Neural crest cell (in vitro differentiated cells): ENCODE data around the gene CCDC74B. TPM values are rescaled to one million over a fixed set of nuclear protein-coding genes. Genes with fewer than 3 reads are reported as not detected.
"Not testable (repeated sequence)": the region's sequence is repeated elsewhere in the genome, so short reads cannot be mapped to it uniquely, and the experiment has no call there.

Experiments
- DNase-seq: peaks from one replicate; pipeline ENCODE4 v3.0.0; 2021; ENCODE audit warnings: low read depth, mixed read lengths, low spot score
- H3K27ac Mint-ChIP-seq: one replicate; pipeline ENCODE4 v1.8.0; 2021; ENCODE audit warnings: mild to moderate bottlenecking, mixed read lengths; ENCODE audit not compliant: unreplicated experiment
- H3K27me3 Mint-ChIP-seq: 2 replicates; pipeline ENCODE4 v1.8.0; 2021; ENCODE audit warnings: low read depth, mild to moderate bottlenecking, mixed read lengths
- H3K36me3 Mint-ChIP-seq: 2 replicates; pipeline ENCODE4 v1.8.0; 2021; ENCODE audit warnings: low read depth, mild to moderate bottlenecking, mixed read lengths
- H3K4me1 Mint-ChIP-seq: 2 replicates; pipeline ENCODE4 v1.8.0; 2021; ENCODE audit warnings: mixed read lengths
- H3K4me3 Mint-ChIP-seq: one replicate; pipeline ENCODE4 v1.8.0; 2021; ENCODE audit warnings: mild to moderate bottlenecking, mixed read lengths
- H3K9me3 Mint-ChIP-seq: 2 replicates; pipeline ENCODE4 v1.8.0; 2021; ENCODE audit warnings: mixed read lengths
- CTCF ChIP-seq: fragments of 200-600 bp; sonication (generic); conservative IDR thresholded peaks from 2 replicates; pipeline ENCODE4 v1.5.0; 2021; ENCODE audit warnings: antibody characterized with exemption, mild to moderate bottlenecking
- total RNA-seq: library from RNA; stranded (reverse); gene quantifications from 2 replicates; pipeline ENCODE4 v1.2.1, GENCODE V29; 2021

CCDC74B gene
- total RNA-seq, 1 donor from 2014 or later: 12.6 TPM

- H3K4me3 Mint-ChIP-seq: no peak overlapping the region
- H3K27me3 Mint-ChIP-seq: no peaks in the 10 kb centered on the region
- no peaks in the 10 kb centered on the region for H3K4me1 Mint-ChIP-seq
- no peak overlapping the region for H3K27ac Mint-ChIP-seq
- TF ChIP-seq CTCF: no peak
- DNase-seq: no peak
- H3K36me3 Mint-ChIP-seq: peaks cover 20% of the 10 kb centered on the region
- H3K9me3 Mint-ChIP-seq: no peaks in the 10 kb centered on the region
Observed at GRCh38 chr2:130165293-130166016, 20.5 kb upstream of the CCDC74B start.

- no peaks in the 10 kb centered on the region for H3K27me3 Mint-ChIP-seq
- peaks cover 17% of the 10 kb centered on the region for H3K36me3 Mint-ChIP-seq
- TF ChIP-seq CTCF: no peak
- H3K27ac Mint-ChIP-seq: no peak overlapping the region
- no peak overlapping the region for H3K4me3 Mint-ChIP-seq
- no peaks in the 10 kb centered on the region for H3K9me3 Mint-ChIP-seq
- no peaks in the 10 kb centered on the region for H3K4me1 Mint-ChIP-seq
- no peak for DNase-seq
Observed at GRCh38 chr2:130162968-130163367, 18.1 kb upstream of the CCDC74B start.

- not testable (repeated sequence) for H3K27ac Mint-ChIP-seq, H3K4me3 Mint-ChIP-seq, H3K4me1 Mint-ChIP-seq, H3K9me3 Mint-ChIP-seq, DNase-seq, H3K27me3 Mint-ChIP-seq
- H3K36me3 Mint-ChIP-seq: peaks cover 16% of the 10 kb centered on the region
Observed at GRCh38 chr2:130162486-130162885, 17.6 kb upstream of the CCDC74B start.

- H3K9me3 Mint-ChIP-seq, H3K27me3 Mint-ChIP-seq, H3K27ac Mint-ChIP-seq, DNase-seq, H3K4me1 Mint-ChIP-seq, H3K4me3 Mint-ChIP-seq, H3K36me3 Mint-ChIP-seq: not testable (repeated sequence)
Observed at GRCh38 chr2:130160838-130161705, 16.2 kb upstream of the CCDC74B start.

- DNase-seq: no peak
- Mint-ChIP-seq H3K4me3 (no peak overlapping the region), H3K9me3 (no peaks in the 10 kb centered on the region), H3K27ac (no peak overlapping the region), H3K4me1 (no peaks in the 10 kb centered on the region), H3K27me3 (no peaks in the 10 kb centered on the region), H3K36me3 (peaks cover 5% of the 10 kb centered on the region)
- TF ChIP-seq CTCF: no peak
Observed at GRCh38 chr2:130160131-130160530, 15.2 kb upstream of the CCDC74B start.

GRCh38 chr2:130159376-130159775 lies 14.5 kb upstream of the CCDC74B start:
- not testable (repeated sequence) for H3K36me3 Mint-ChIP-seq, H3K27ac Mint-ChIP-seq, H3K27me3 Mint-ChIP-seq, H3K9me3 Mint-ChIP-seq, DNase-seq, H3K4me3 Mint-ChIP-seq, H3K4me1 Mint-ChIP-seq

GRCh38 chr2:130158631-130159030 lies 13.7 kb upstream of the CCDC74B start:
- Mint-ChIP-seq H3K36me3 (no peaks in the 10 kb centered on the region), H3K4me3 (no peak overlapping the region), H3K27ac (no peak overlapping the region), H3K9me3 (no peaks in the 10 kb centered on the region), H3K27me3 (no peaks in the 10 kb centered on the region), H3K4me1 (no peaks in the 10 kb centered on the region)
- DNase-seq: no peak
- TF ChIP-seq CTCF: no peak

GRCh38 chr2:130157825-130158514 lies 13.1 kb upstream of the CCDC74B start:
- H3K36me3 Mint-ChIP-seq, H3K27me3 Mint-ChIP-seq, H3K4me1 Mint-ChIP-seq, H3K9me3 Mint-ChIP-seq, DNase-seq, H3K4me3 Mint-ChIP-seq, H3K27ac Mint-ChIP-seq: not testable (repeated sequence)

- not testable (repeated sequence) for H3K9me3 Mint-ChIP-seq, DNase-seq, H3K36me3 Mint-ChIP-seq, H3K27ac Mint-ChIP-seq, H3K4me1 Mint-ChIP-seq, H3K27me3 Mint-ChIP-seq, H3K4me3 Mint-ChIP-seq
Observed at GRCh38 chr2:130157354-130157753, 12.4 kb upstream of the CCDC74B start.
